Gastroesophageal sphincter (tissue), 3 donors: ENCODE measurements around the gene DPT.

Experiments
- POLR2A ChIP-seq, 2 donors: fragments of 450-650 bp; IDR thresholded peaks; one replicate each; pipeline ENCODE4 v1.6.1; 2017; ENCODE audit warnings: antibody characterized with exemption in 2 of 2, mild to moderate bottlenecking in 2 of 2, moderate library complexity in 1 of 2
- POLR2AphosphoS5 ChIP-seq: sonication (generic); formaldehyde crosslinking; IDR thresholded peaks from one replicate; pipeline ENCODE4 v1.6.1; 2017; ENCODE audit warnings: antibody characterized with exemption
- TF ChIP-seq, protein P1 (sequence below), 4 experiments: fragments of 200-600 bp in 2 of 4; fragments of 450-650 bp in 2 of 4; sonication (generic) in 1 of 4; IDR thresholded peaks; one replicate each; pipeline ENCODE4 v1.5.1; 2017 to 2019; ENCODE audit warnings: antibody characterized with exemption in 4 of 4, mild to moderate bottlenecking in 2 of 4, moderate library complexity in 2 of 4

DNA sequence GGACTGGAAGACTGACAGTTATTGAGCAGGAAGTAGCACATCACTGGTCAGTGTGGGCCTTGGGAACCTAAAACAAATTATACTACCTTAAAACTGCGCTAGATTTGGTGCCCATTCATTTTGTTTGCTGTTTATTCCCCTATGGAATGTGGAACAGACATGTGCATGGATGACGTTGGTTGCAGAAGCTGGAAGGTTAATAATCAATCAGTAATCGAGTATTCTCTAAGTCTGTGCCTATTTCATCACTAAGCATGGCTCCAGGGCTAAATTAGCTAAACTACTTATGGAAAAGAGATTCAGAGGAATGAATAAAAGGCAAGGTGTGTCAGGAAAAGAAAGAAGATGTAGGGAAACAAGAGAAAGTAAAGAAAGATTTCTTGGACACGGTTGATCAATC, 33.5 kb upstream of the DPT start:
- TF ChIP-seq POLR2A (IDR thresholded peaks at IDR 0.05) (no peak), POLR2AphosphoS5 (no peak)
- TF ChIP-seq, protein P1, sequence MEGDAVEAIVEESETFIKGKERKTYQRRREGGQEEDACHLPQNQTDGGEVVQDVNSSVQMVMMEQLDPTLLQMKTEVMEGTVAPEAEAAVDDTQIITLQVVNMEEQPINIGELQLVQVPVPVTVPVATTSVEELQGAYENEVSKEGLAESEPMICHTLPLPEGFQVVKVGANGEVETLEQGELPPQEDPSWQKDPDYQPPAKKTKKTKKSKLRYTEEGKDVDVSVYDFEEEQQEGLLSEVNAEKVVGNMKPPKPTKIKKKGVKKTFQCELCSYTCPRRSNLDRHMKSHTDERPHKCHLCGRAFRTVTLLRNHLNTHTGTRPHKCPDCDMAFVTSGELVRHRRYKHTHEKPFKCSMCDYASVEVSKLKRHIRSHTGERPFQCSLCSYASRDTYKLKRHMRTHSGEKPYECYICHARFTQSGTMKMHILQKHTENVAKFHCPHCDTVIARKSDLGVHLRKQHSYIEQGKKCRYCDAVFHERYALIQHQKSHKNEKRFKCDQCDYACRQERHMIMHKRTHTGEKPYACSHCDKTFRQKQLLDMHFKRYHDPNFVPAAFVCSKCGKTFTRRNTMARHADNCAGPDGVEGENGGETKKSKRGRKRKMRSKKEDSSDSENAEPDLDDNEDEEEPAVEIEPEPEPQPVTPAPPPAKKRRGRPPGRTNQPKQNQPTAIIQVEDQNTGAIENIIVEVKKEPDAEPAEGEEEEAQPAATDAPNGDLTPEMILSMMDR (IDR thresholded peaks at IDR 0.05), result no peak
